Measurements from ENCODE around the gene PTGER2. TPM values are rescaled to one million over a fixed set of nuclear protein-coding genes. Genes with fewer than 3 reads are reported as not detected.

Gene PTGER2
- total RNA-seq, 2 experiments from 2014 or later: 0.67 to 1.2 TPM

DNA sequence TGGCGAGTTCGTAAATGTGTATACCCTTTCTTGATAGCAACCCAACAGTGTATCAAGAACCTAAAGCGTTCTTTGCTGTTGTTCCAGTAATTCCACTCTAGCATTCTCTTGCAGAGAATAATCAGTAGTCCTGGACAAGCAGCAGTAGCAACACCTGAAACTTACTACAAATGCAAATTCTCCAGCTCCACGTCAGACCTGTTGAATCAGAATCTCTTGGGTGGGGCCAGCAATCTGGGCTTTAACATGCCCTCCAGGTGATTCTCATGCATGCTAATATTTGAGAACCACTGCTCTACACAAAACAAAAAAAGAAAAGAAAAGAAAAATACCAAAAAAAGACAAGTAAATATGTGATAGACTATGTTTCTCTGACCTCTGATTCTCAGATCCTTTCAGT lies 36.6 kb upstream of the PTGER2 start:
- CTCF ChIA-PET: no interaction called here
- peaks cover 6% of the 10 kb centered on the region for H3K4me1 Mint-ChIP-seq (ENCODE audit: low read depth)
- H3K4me3 Mint-ChIP-seq: no peak overlapping the region
- no peaks in the 10 kb centered on the region for H3K36me3 Mint-ChIP-seq (ENCODE audit: low read depth)
- peaks cover under 1% of the 10 kb centered on the region for H3K27me3 Mint-ChIP-seq (ENCODE audit: low read depth)
- intact Hi-C loops (cut with micrococcal nuclease): loop anchor here (10.0 kb wide), 1 partner anchor 253 kb away; no protein-coding TSS in a partner anchor
- H3K27ac Mint-ChIP-seq: no peak overlapping the region
- no peaks in the 10 kb centered on the region for H3K9me3 Mint-ChIP-seq
- DNase-seq: no peak

DNA sequence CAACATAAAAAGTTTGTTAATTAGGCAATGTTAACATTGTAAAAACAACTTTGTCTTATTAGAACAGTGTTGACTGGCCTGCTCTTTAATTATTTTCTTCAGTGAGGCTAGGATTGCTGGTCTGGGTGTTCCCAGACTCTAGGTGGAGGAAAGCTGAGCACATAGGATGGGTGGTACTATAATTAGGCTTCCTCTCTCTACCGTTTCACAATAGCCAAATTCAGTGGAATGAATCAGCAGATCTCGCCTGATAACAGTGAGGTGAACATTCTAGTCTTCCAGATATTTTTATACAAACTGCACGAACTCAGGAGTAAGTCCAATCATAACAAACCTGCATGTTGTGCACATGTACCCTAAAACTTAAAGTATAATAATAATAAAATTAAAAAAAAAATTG lies 34.7 kb upstream of the PTGER2 start:
- intact Hi-C loops (cut with micrococcal nuclease): loop anchor here (10.0 kb wide), 1 partner anchor 255 kb away; no protein-coding TSS in a partner anchor
- Mint-ChIP-seq H3K4me1 (ENCODE audit: low read depth) (peaks cover 6% of the 10 kb centered on the region), H3K27ac (no peak overlapping the region), H3K36me3 (ENCODE audit: low read depth) (no peaks in the 10 kb centered on the region), H3K9me3 (no peaks in the 10 kb centered on the region), H3K4me3 (no peak overlapping the region), H3K27me3 (ENCODE audit: low read depth) (no peaks in the 10 kb centered on the region)
- CTCF ChIA-PET: interaction anchor here (0.6 to 0.7 kb wide), 2 partner anchors 78 to 138 kb away, joined by 4 to 5 read pairs; no protein-coding TSS in a partner anchor
- no peak for DNase-seq

DNA sequence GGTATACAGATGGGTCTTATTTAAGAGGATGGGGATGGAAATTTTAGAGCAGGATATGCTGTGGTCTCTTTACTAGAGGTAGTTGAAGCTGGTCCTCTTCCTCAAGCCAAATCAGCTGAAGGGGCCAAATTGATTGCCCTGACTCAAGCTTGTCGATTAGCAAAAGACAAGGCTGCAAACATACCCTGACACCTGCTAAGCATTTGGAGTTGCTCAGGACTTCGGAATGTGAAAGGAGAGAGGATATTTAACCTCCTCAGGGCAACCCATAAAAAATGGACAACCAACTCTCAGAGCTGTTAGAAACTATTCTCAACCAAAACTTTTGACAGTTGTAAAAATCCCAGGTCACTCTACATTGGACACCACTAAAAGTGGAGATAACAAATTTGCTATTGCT lies 31.0 kb upstream of the PTGER2 start:
- DNase-seq: no peak
- Mint-ChIP-seq H3K4me3 (no peak overlapping the region), H3K36me3 (ENCODE audit: low read depth) (no peaks in the 10 kb centered on the region), H3K27ac (no peak overlapping the region), H3K4me1 (ENCODE audit: low read depth) (peaks cover 26% of the 10 kb centered on the region), H3K9me3 (no peaks in the 10 kb centered on the region), H3K27me3 (ENCODE audit: low read depth) (no peaks in the 10 kb centered on the region)
- intact Hi-C loops (cut with micrococcal nuclease): no loop called here
- CTCF ChIA-PET: interaction anchor here (1.5 kb wide), 1 partner anchor 17 kb away, joined by 3 read pairs; no protein-coding TSS in a partner anchor

DNA sequence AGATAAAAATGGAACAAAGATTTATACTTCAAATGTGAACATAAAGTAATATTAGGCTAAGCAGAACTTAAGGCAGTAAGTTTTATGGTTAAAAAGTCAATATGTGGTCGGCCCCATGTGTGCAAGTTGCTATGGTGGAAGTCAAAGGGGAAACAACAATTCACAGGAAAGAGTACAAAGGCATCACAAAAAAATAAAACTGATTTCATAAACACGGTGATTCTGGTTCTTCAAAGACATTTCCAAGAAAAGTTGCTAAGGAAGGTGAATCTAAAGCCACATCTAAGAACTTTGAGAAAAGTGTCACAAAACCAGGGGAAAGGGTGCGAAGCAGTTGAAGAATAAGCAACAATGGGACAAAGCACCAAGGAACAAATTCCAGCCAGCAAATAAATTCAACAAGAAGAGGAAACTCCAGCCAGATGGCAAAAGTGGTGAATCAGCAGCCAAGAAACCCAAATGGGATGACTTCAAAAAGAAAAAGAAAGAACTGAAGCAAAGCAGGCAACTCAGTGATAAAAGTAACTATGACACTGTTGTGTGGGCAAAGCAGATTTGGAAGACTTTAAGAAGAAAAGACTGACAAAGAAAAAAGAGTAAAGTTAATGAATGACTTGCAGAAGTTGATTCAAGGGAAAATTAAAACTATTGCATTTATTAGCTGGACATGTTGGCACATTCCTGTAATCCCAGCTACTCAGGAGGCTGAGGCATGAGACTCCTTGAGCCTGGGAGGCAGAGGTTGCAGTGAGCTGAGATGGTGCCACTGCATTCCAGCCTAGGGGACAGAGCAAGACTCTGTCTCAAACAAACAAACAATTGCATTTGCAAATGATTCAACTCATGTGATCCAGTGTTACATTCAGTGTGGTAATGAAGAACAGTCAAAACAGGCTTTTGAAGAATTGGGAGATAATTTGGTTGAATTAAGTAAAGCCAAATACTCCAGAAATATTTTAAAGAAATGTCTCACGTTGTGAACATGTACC lies 27.2 kb upstream of the PTGER2 start:
- Mint-ChIP-seq H3K36me3 (ENCODE audit: low read depth) (no peaks in the 10 kb centered on the region), H3K27me3 (ENCODE audit: low read depth) (no peaks in the 10 kb centered on the region), H3K4me3 (no peak overlapping the region), H3K27ac (no peak overlapping the region), H3K4me1 (ENCODE audit: low read depth) (peaks cover 24% of the 10 kb centered on the region), H3K9me3 (no peaks in the 10 kb centered on the region)
- DNase-seq: no peak
- CTCF ChIA-PET: interaction anchor here (0.7 to 1.6 kb wide), 2 partner anchors 11 to 256 kb away, joined by 5 to 6 read pairs; no protein-coding TSS in a partner anchor
- intact Hi-C loops (cut with micrococcal nuclease): no loop called here

DNA sequence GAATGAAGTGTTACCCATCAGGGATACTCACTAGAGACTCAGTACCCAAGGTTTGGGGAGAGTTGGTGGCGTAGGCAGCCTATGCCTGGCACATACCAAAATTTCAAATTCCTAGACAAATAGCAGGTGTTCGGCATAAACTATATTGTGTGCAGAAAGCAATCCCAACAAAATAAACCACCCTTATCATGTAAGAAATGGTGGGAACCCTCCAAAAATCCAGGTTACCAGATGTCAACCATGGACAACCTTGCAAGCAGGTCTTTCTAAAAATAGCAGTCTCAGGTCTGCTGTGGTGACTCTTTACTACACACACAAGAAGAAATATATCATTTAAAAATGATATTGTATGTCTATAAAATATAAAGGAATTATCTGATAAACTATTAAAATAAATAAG lies 17.7 kb upstream of the PTGER2 start:
- H3K4me3 Mint-ChIP-seq: no peak overlapping the region
- H3K27ac Mint-ChIP-seq: no peak overlapping the region
- H3K27me3 Mint-ChIP-seq (ENCODE audit: low read depth): no peaks in the 10 kb centered on the region
- no peaks in the 10 kb centered on the region for H3K36me3 Mint-ChIP-seq (ENCODE audit: low read depth)
- CTCF ChIA-PET: interaction anchor here (0.9 kb wide), 1 partner anchor 243 kb away, joined by 3 read pairs; no protein-coding TSS in a partner anchor
- intact Hi-C loops (cut with micrococcal nuclease): loop anchor here (10.0 kb wide), 1 partner anchor 758 kb away; no protein-coding TSS in a partner anchor
- H3K9me3 Mint-ChIP-seq: no peaks in the 10 kb centered on the region
- H3K4me1 Mint-ChIP-seq (ENCODE audit: low read depth): peaks cover 6% of the 10 kb centered on the region
- no peak for DNase-seq

DNA sequence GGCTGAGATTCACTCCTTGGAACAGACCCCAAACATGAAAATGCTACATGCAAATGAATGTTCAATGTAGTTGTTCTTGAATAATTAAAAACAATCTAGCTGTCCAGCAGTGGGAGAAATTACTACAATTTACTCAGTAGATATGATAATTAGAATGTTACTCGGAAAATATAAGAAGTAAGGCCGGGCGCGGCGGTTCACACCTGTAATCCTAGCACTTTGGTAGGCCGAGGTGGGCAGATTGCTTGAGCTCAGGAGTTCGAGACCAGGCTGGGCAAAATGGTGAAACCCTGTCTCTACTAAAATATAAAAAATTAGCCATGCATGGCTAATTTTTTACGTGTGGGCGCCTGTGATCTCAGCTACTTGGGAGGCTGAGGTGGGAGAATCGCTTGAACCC lies 15.3 kb upstream of the PTGER2 start:
- intact Hi-C loops (cut with micrococcal nuclease): loop anchor here (1.0 to 10.0 kb wide), 5 partner anchors 119 to 1008 kb away; no protein-coding TSS in a partner anchor
- Mint-ChIP-seq H3K9me3 (no peaks in the 10 kb centered on the region), H3K4me3 (no peak overlapping the region), H3K27ac (no peak overlapping the region), H3K36me3 (ENCODE audit: low read depth) (no peaks in the 10 kb centered on the region), H3K27me3 (ENCODE audit: low read depth) (no peaks in the 10 kb centered on the region), H3K4me1 (ENCODE audit: low read depth) (peaks cover 6% of the 10 kb centered on the region)
- no peak for DNase-seq
- CTCF ChIA-PET: interaction anchor here (0.6 to 2.9 kb wide), 8 partner anchors 8 to 195 kb away, joined by 3 to 24 read pairs (median 4); no protein-coding TSS in a partner anchor

DNA sequence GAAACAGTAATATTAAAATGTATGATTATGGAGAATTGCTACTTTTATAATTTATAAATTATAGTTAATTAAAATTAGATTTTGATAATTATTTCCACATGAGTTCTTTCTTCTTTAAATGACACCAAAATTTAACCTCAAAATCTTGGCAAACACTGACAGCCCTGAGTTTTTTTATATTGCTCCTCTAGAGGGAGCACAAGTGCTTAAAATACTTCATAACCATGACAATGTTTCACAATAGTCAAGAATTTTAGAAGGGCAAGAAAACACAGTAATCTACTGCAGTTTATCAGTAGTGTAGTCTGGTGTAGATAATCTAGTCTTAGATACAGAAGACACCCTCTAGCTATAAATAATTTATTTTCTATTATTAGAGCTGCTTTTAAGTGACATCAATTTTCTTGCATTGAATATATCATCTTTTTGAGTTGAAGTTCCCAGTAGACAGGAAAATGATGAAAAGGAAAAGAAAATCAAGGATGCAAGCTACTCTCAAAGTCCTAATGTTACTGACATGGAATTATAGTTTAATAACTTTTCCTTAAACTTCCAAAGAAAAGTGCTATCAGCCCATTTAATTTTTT lies 14.3 kb upstream of the PTGER2 start:
- peaks cover 6% of the 10 kb centered on the region for H3K4me1 Mint-ChIP-seq (ENCODE audit: low read depth)
- CTCF ChIA-PET: interaction anchor here (0.7 to 2.9 kb wide), 34 partner anchors 9 to 412 kb away, joined by 3 to 24 read pairs (median 4); partner anchors contain the start of gene PTGER2
- no peaks in the 10 kb centered on the region for H3K9me3 Mint-ChIP-seq
- H3K4me3 Mint-ChIP-seq: no peak overlapping the region
- no peaks in the 10 kb centered on the region for H3K27me3 Mint-ChIP-seq (ENCODE audit: low read depth)
- no peaks in the 10 kb centered on the region for H3K36me3 Mint-ChIP-seq (ENCODE audit: low read depth)
- DNase-seq: no peak
- H3K27ac Mint-ChIP-seq: no peak overlapping the region
- intact Hi-C loops (cut with micrococcal nuclease): loop anchor here (1.0 to 10.0 kb wide), 5 partner anchors 118 to 1007 kb away; no protein-coding TSS in a partner anchor

DNA sequence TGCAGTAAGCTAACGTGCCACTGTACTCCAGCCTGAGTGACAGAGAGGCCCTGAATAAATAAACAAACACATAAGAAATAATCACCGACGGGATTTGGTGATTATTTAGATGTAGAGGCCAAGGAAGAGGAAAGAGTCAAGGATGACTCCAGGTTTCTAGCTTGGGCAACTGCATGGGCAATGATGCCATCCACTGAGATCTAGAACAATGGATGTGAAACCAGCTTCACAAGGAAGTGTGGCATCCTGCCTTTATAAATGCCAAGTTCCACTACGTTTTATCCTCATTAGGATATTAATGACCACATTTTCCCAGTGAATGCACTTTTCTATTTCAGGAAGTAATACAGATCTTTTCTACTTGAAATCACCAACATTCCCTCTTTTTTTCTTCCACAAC lies 10.9 kb upstream of the PTGER2 start:
- Mint-ChIP-seq H3K9me3 (no peaks in the 10 kb centered on the region), H3K4me3 (no peak overlapping the region), H3K4me1 (ENCODE audit: low read depth) (peaks cover 17% of the 10 kb centered on the region), H3K36me3 (ENCODE audit: low read depth) (no peaks in the 10 kb centered on the region), H3K27ac (no peak overlapping the region), H3K27me3 (ENCODE audit: low read depth) (no peaks in the 10 kb centered on the region)
- CTCF ChIA-PET: interaction anchor here (0.7 kb wide), 2 partner anchors 14 to 24 kb away, joined by 3 read pairs; no protein-coding TSS in a partner anchor
- intact Hi-C loops (cut with micrococcal nuclease): no loop called here
- no peak for DNase-seq

DNA sequence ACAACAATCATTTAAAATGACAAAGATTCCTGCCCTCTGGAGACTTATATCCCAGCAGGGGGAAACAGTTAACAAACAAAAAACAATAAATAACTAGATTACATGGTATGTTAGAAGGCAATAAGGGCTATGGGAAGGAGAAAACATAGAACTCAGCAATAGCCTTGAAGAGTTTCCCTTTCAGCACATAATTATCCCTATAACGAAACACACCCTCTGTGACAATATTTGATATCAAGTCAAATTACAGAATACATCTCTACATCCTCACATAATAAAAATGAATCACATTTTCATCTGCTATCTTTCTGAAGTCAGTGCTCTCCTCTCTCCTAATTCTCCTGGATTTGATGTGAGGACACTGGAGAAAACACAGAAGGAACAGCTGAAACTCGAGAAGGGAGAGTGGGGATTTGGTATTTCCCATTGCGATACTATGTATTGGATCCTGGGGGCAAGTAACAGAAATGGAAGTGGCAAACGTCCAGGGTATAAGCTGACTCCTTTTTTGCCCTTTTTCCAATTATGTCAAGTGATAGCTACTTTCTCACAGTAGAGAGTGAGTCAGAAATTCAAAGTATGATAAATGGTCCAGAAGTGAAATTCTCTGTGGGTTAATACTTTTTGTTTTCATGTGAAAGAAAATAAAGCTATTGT lies 9.7 kb upstream of the PTGER2 start:
- Mint-ChIP-seq H3K27me3 (ENCODE audit: low read depth) (no peaks in the 10 kb centered on the region), H3K4me3 (no peak overlapping the region), H3K4me1 (ENCODE audit: low read depth) (peaks cover 21% of the 10 kb centered on the region), H3K27ac (no peak overlapping the region), H3K9me3 (no peaks in the 10 kb centered on the region), H3K36me3 (ENCODE audit: low read depth) (no peaks in the 10 kb centered on the region)
- DNase-seq: no peak
- intact Hi-C loops (cut with micrococcal nuclease): no loop called here
- CTCF ChIA-PET: interaction anchor here (0.8 to 1.3 kb wide), 3 partner anchors 10 to 121 kb away, joined by 3 to 5 read pairs (median 3); partner anchors contain the start of gene PTGER2

DNA sequence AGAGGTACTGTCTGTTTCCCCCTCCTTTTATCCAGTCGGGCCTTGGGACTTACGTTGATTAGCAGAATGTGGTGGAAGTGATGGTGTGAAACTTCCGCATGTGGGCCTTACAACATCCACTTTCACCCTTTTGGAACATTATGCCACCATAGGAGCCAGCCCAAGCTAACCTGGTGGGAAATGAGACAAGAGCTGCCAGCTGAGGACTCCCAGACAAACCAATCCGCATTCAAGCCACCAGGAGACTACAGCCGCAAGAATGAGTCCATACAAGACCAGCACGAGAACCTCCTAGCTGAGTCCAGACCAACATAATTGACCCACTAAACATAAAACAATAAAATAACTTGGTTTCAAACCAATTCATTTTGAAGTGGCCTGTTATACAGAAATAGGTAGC lies 9.1 kb upstream of the PTGER2 start:
- intact Hi-C loops (cut with micrococcal nuclease): no loop called here
- Mint-ChIP-seq H3K4me1 (ENCODE audit: low read depth) (peaks cover 21% of the 10 kb centered on the region), H3K27me3 (ENCODE audit: low read depth) (no peaks in the 10 kb centered on the region), H3K27ac (no peak overlapping the region), H3K9me3 (no peaks in the 10 kb centered on the region), H3K4me3 (no peak overlapping the region), H3K36me3 (ENCODE audit: low read depth) (no peaks in the 10 kb centered on the region)
- CTCF ChIA-PET: interaction anchor here (0.7 to 1.3 kb wide), 4 partner anchors 9 to 120 kb away, joined by 3 to 5 read pairs (median 3); partner anchors contain the start of gene PTGER2
- DNase-seq: no peak

DNA sequence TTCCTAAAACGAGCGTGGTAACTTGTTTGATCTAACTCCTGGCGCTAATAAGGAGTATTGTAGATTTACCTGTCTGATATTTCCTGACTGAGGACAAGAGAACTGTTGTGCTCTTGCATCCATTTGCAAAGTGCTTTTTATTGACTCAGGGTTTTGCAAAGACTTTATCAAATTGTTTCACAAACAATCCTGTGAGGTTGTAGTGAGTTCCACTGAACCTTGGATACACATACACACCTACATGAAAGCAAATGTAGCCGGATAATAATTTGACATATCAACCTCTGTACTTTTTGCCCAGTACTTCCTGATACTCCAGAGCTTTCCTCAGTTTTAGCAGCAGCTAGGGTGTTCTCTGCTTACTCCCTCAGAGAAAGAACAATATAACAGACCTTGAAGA lies 6.7 kb upstream of the PTGER2 start:
- H3K36me3 Mint-ChIP-seq (ENCODE audit: low read depth): no peaks in the 10 kb centered on the region
- H3K4me3 Mint-ChIP-seq: no peak overlapping the region
- H3K4me1 Mint-ChIP-seq (ENCODE audit: low read depth): peaks cover 27% of the 10 kb centered on the region
- no peaks in the 10 kb centered on the region for H3K9me3 Mint-ChIP-seq
- no peaks in the 10 kb centered on the region for H3K27me3 Mint-ChIP-seq (ENCODE audit: low read depth)
- intact Hi-C loops (cut with micrococcal nuclease): no loop called here
- peak overlapping the region; percentile 10 for H3K27ac Mint-ChIP-seq
- DNase-seq: no peak
- CTCF ChIA-PET: interaction anchor here (1.2 to 1.7 kb wide), 2 partner anchors 9 to 107 kb away, joined by 3 to 5 read pairs; no protein-coding TSS in a partner anchor

Data from activated naive CD4-positive, alpha-beta T cell treated with anti-CD3 and anti-CD28 coated beads for 36 hours (primary cell).